SK-N-MC (cell line): ENCODE data around the gene PRR16.

Experiments
- EZH2 ChIP-seq: fragments of 200-600 bp; sonication (generic); IDR thresholded peaks from one replicate; pipeline ENCODE4 v1.6.1; 2017; ENCODE audit warnings: antibody characterized with exemption
- POLR2AphosphoS5 ChIP-seq: IDR thresholded peaks from 2 replicates; pipeline ENCODE4 v1.6.1; 2012; ENCODE audit warnings: mild to moderate bottlenecking, low read depth, low read length, borderline replicate concordance

DNA sequence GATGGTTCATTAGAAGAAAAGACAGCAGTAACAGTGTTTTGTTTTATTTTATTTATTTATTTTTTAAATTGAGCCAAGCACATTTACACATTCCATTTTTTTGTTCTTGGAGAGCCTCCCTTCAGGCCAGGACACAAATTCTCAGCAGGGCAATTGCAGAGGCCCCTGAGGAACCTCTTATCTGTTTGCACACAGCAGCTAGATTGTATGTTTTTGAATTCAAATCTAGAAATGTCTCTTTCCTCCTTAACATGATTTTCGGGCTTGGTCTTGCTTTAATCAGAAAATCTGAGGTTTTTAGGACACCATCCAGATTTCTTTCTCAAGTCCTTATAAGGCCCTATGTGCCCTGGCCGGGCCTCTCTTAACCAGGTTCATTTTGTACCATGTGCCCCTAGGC, 76.0 kb downstream of the PRR16 start:
- TF ChIP-seq EZH2, result no peak
- no peak for TF ChIP-seq POLR2AphosphoS5
